ENCODE data around the gene ADAM20.

Gene ADAM20

GRCh38 chr14:70534904-70535303 lies at the start of gene ADAM20:
Gene ADAM20 (minus strand): TSS chr14:70535004. CDS start chr14:70524757, 10,247 bp downstream.
- no peak within 1 kb of the TSS for H3K27ac ChIP-seq
- TF ChIP-seq ZFX (IDR thresholded peaks at IDR 0.05; ENCODE audit: borderline replicate concordance) (no peak), CTCF (IDR thresholded peaks at IDR 0.05) (no peak)

- no peak overlapping the region for H3K27ac ChIP-seq
- TF ChIP-seq ZFX (IDR thresholded peaks at IDR 0.05; ENCODE audit: borderline replicate concordance) (no peak), CTCF (IDR thresholded peaks at IDR 0.05) (no peak)
Measured at GRCh38 chr14:70576891-70577290, 42.1 kb upstream of the ADAM20 start.

GRCh38 chr14:70573050-70573449 lies 38.2 kb upstream of the ADAM20 start:
- no peak overlapping the region for H3K27ac ChIP-seq
- no peak for TF ChIP-seq ZFX (IDR thresholded peaks at IDR 0.05; ENCODE audit: borderline replicate concordance)
- no peak for TF ChIP-seq CTCF (IDR thresholded peaks at IDR 0.05)

- no peak overlapping the region for H3K27ac ChIP-seq
Measured at GRCh38 chr14:70571139-70571538, 36.3 kb upstream of the ADAM20 start.

GRCh38 chr14:70567791-70568190 lies 33.0 kb upstream of the ADAM20 start:
- TF ChIP-seq CTCF (IDR thresholded peaks at IDR 0.05), result peak; percentile 57
- TF ChIP-seq ZFX (IDR thresholded peaks at IDR 0.05; ENCODE audit: borderline replicate concordance), result no peak
- H3K27ac ChIP-seq, result no peak overlapping the region

More at GRCh38 chr14:70571139-70571538, 36.3 kb upstream of the ADAM20 start:
- no peak for TF ChIP-seq CTCF (IDR thresholded peaks at IDR 0.05)
- no peak for TF ChIP-seq ZFX (IDR thresholded peaks at IDR 0.05; ENCODE audit: borderline replicate concordance)

- no peak for TF ChIP-seq CTCF (IDR thresholded peaks at IDR 0.05)
- H3K27ac ChIP-seq, result no peak overlapping the region
Measured at GRCh38 chr14:70563869-70564268, 29.1 kb upstream of the ADAM20 start.

- H3K27ac ChIP-seq, result no peak overlapping the region
- TF ChIP-seq ZFX (IDR thresholded peaks at IDR 0.05; ENCODE audit: borderline replicate concordance) (no peak), CTCF (IDR thresholded peaks at IDR 0.05) (no peak)
Measured at GRCh38 chr14:70563417-70563816, 28.6 kb upstream of the ADAM20 start.
